ENCODE results near the gene MACROH2A1. TPM values are rescaled to one million over a fixed set of nuclear protein-coding genes. Genes with fewer than 3 reads are reported as not detected.

Gene MACROH2A1
- total RNA-seq, 2 donors from 2014 or later, result 163 to 252 TPM

Other genes with a start within 250 kb of the MACROH2A1 start
- not detected for gene DCANP1, start 48.1 kb upstream of the MACROH2A1 start, total RNA-seq
- not detected for gene TIFAB, start 53.1 kb upstream of the MACROH2A1 start, total RNA-seq
- gene NEUROG1, start 136.7 kb upstream of the MACROH2A1 start, total RNA-seq, result not detected
- not detected for gene CXCL14, start 179.8 kb upstream of the MACROH2A1 start, total RNA-seq